Mammary epithelial cell (primary cell): Measurements from ENCODE around the gene CPM.

Experiments used
- CTCF ChIP-seq, 2 donors: IDR thresholded peaks in 1 of 2; conservative IDR thresholded peaks in 1 of 2; 2 replicates each; pipeline ENCODE4 v1.5.1; 2011 to 2012; ENCODE audit warnings: inconsistent platforms in 2 of 2, low read length in 2 of 2, mild to moderate bottlenecking in 2 of 2, control low read depth in 1 of 2, low read depth in 1 of 2; ENCODE audit not compliant: insufficient read depth in 1 of 2; ENCODE audit errors: extremely low read depth in 1 of 2
- EZH2 ChIP-seq: IDR thresholded peaks from 2 replicates; pipeline ENCODE4 v1.6.1; 2012; ENCODE audit warnings: low read length, inconsistent platforms, borderline replicate concordance

- TF ChIP-seq CTCF (conservative IDR thresholded peaks at IDR 0.05 in 1 of 2, IDR thresholded peaks at IDR 0.05 in 1 of 2; ENCODE audit: extremely low read depth in 1 of 2, insufficient read depth in 1 of 2, low read depth in 1 of 2, low read length in 2 of 2), result no peak
- TF ChIP-seq EZH2, result no peak
Measured at GRCh38 chr12:68970951-68971350, 38.0 kb upstream of the CPM start.
